OCI-M2 (cell line): Measurements from ENCODE around the gene DLX6.

Experiments used
- DNase-seq: peaks from one replicate; lab custom pipeline; 2025; ENCODE audit not compliant: unreplicated experiment; lab: John Stamatoyannopoulos, UW

The DLX6 gene

DNA sequence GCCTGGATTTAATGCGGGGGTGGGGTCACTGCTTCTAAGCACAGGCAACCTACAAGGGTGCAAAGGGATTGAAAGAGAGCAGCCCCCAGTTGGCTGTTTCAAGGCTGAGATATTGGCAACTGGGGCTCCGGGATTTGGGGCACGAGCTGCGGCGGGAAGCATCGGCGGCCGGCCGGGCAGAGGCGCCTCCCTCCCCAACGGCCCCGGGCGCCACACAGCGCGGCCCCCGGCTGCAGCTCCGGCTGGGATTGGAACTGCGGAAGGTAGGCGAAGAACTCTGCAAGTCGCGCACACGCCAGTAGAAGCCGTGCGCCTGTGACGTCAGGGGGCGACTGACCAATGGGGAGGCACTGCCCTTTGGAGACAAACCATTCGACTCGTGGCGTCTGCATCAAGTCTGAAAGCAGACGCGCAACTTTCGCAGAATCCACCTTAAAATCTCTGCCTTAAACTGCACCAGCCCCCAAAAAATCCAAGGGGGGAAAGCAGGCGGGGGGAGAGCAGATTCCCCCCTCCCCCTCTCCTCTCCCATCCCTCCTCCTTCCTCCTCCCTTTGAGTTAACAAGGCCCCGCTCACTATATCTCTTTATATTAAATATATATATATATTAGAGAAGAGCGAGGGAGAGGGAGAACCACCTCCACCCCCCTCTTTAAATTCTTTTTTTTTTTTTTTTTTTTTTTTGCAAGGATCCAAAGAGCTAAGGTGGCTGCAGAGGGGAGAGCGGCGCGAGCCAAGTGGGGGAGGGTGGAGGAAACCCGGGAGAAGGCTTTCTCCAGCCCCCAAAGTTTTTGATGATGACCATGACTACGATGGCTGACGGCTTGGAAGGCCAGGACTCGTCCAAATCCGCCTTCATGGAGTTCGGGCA, at the start of gene DLX6:
Gene DLX6, plus strand, starts transcription at position 371 of the 872 bp plus-strand sequence. Its CDS starts 425 bp downstream, at position 796.
- DNase-seq: no peak

DNA sequence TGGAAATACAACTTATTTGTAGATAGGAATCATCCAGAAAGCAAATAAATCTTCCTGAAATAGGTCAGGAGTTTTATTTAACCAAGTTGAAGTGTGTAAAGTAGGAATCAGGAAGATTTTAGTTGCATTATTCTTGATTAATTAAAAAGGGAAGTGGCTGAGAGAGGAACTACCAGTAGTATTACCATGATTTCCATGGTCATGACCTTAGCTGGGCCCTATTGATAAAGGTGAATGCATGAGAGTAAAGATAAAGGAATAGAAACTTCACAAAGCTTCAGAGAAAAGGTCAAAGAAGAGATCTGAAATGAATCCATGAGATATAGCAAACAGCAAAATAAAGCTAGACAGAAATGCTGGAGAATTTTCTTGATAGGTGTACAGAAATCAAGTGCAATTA, 46.2 kb upstream of the DLX6 start:
- DNase-seq: no peak

GRCh38 chr7:96962221-96962885, 43.0 kb upstream of the DLX6 start:
- no peak for DNase-seq

GRCh38 chr7:96968981-96969380, 36.4 kb upstream of the DLX6 start:
- DNase-seq: no peak

DNA sequence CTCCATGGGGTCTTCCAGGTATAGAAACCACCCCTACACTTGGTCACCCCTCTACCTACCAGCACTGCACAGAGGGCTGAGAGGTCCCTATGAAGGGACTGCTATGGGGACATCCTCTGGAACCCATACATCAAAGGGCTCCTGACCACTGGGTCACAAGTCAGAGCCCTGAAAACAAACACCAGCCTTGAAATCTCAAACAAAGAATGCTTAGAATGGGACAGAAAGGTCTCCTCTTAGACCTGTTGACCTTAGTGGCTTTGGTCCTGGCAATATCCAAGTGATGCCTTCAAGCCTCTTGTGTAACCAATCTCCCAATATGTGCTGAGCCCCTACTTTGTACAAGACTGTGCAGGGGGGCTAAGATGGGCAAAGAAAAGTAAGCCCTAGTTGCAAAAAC, 34.6 kb upstream of the DLX6 start:
- no peak for DNase-seq

- no peak for DNase-seq
Measured at GRCh38 chr7:96973986-96974385, 31.4 kb upstream of the DLX6 start.

- no peak for DNase-seq
Measured at GRCh38 chr7:96976106-96976505, 29.2 kb upstream of the DLX6 start.

- no peak for DNase-seq
Measured at GRCh38 chr7:96977445-96977844, 27.9 kb upstream of the DLX6 start.

- DNase-seq: no peak
Measured at GRCh38 chr7:96979551-96980276, 25.6 kb upstream of the DLX6 start.

DNA sequence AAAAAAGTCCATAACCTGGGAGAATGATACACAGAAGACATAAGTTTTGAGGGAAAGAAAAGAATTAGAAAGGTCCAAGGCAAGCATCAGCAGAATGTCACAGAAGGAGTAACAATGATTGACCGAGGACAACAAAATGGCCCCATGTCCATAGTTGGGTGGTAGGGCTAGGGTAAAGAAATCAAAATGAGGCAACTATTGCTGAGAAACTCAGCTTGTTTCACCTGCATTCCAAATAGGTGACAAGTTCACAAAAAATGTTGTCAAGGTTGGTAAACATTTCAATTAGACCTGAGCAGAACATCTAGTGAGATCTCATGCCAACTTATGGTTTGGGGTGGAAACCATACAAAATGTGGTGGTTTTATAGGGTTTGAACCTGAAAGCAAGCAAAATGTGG, 22.8 kb upstream of the DLX6 start:
- DNase-seq: no peak

- DNase-seq: no peak
Measured at GRCh38 chr7:96985992-96986391, 19.4 kb upstream of the DLX6 start.

DNA sequence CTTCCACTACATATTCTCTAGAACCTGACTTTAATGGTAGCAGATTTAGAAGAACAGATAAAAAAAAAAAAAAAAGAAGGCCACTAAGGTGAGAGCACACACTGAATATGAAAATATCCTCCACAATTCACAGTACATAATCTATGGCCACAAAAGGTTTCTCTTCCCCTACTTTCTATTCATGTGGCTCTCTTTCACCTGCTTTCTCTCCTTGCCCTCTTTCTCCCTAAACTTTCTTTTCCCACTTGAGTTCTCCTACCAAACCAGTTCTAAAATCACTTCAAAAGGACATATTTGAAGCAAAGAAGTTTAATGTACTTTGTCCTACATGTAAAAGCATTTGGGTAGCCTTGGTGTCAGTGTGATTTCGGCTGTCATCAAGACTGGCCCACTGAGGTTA, 18.5 kb upstream of the DLX6 start:
- DNase-seq: no peak

GRCh38 chr7:96987719-96988118, 17.6 kb upstream of the DLX6 start:
- no peak for DNase-seq

GRCh38 chr7:96989241-96989858, 16.0 kb upstream of the DLX6 start:
- DNase-seq: no peak

GRCh38 chr7:96989859-96990317, 15.5 kb upstream of the DLX6 start:
- DNase-seq: no peak

GRCh38 chr7:96991546-96992191, 13.7 kb upstream of the DLX6 start:
- DNase-seq: no peak

GRCh38 chr7:96992192-96993005, 13.0 kb upstream of the DLX6 start:
- no peak for DNase-seq

DNA sequence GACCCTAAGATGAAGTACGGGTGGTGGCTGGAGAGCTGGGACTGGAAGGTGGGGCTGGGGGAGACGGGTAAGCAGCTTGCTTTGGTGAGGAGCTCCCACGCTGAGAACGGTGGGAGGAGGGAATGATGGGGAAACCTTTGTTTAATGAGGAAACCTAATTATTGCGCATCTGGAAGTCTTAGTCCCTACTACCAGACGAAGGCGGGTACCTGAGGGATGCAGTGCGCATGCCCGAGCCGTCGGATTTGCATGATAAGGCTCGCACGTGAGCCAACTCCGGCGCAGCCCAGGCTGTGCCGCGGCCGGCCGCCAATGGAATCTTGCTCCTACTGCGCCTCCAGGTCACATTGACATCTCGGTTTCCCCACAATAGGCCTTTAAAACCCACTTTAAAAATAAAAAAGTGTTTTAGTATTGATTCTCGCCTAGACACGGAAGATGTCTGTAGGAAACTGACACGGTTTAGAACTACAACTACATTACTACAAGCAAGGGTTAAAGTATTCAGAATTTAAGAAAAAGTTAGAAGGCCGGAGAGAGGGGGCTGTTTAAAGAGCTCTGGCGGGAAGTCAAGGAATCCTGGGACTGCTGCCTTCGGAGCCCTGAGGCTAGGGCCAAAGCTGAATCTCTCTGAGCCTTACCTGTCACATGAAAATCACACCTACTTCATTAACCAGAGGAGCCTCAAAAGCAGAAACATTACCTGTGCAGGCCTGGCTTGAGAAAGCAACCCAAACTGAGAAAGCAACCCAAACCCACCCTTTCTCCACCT, 12.1 kb upstream of the DLX6 start:
- DNase-seq: no peak

- no peak for DNase-seq
Measured at GRCh38 chr7:96993980-96994379, 11.4 kb upstream of the DLX6 start.
